Measurements from ENCODE around the gene MCF2L. TPM values are rescaled to one million over a fixed set of nuclear protein-coding genes. Genes with fewer than 3 reads are reported as not detected.

Gene MCF2L
- total and polyA plus RNA-seq, 9 of the 15 experiments (the other 6 are each of a cell fraction or from before 2014, with no cell fraction given): 0.05 to 0.25 (median 0.18) TPM; not detected in 5

GRCh38 chr13:113045251-113046127 lies 76.5 kb downstream of the MCF2L start:
- POLR2A ChIA-PET: interaction anchor here (0.6 to 1.7 kb wide), 2 partner anchors 9 to 133 kb away, joined by 3 read pairs; no protein-coding TSS in a partner anchor
- no peaks in the 10 kb centered on the region for H3K79me2 ChIP-seq (ENCODE audit: control insufficient read depth, insufficient read depth, low read length)
- H3K4me2 ChIP-seq (ENCODE audit: insufficient read depth, low read length): no peak overlapping the region
- no TSS peak for BruUV-seq (replicated peaks)
- H3K9me1 ChIP-seq (ENCODE audit: control insufficient read depth, insufficient read depth, low read length): no peaks in the 10 kb centered on the region
- no peak overlapping the region for H3K9ac ChIP-seq (ENCODE audit: insufficient read depth in 1 of 2, low read depth in 2 of 2, low read length in 2 of 2)
- no peak overlapping the region for H2AFZ ChIP-seq (ENCODE audit: low read depth, low read length)
- peaks cover 3% of the 10 kb centered on the region; the same call in 1 of the 2 replicates for H4K20me1 ChIP-seq (replicated peaks; ENCODE audit: control insufficient read depth, insufficient read depth, low read length)
- in situ Hi-C loops (cut with MboI): no loop called here
- intact Hi-C loops (cut with micrococcal nuclease): no loop called here
- H3K36me3 ChIP-seq (ENCODE audit: control insufficient read depth, insufficient read depth, low read length): no peaks in the 10 kb centered on the region
- no peak for FAIRE-seq
- no peak for TF ChIP-seq ZNF77 (CRISPR knock-in tag; IDR thresholded peaks at IDR 0.05)
- TF ChIP-seq SPI1 (IDR thresholded peaks at IDR 0.05; ENCODE audit: borderline replicate concordance, low read depth, low read length): peak; percentile 54; the same call in 1 of the 2 replicates
- 0% methylated on average over 18 of the region's 32 CpGs for WGBS (ENCODE audit: insufficient coverage, low coverage, missing lambda C conversion rate)
- peaks cover 0 to 5% of the 10 kb centered on the region in 2 experiments; a peak in 2 of 5 replicates for H3K4me1 ChIP-seq (replicated peaks in 1 of 2; ENCODE audit: control insufficient read depth in 2 of 2, insufficient read depth in 2 of 2, low read length in 2 of 2)
- CTCF ChIA-PET (ENCODE audit: low intra/inter-chr PET ratio): no interaction called here
- no peak for ATAC-seq
- no peak for DNase-seq (ENCODE audit: extremely low read depth in 1 of 4, low spot score in 3 of 4)
- H3K27ac ChIP-seq (ENCODE audit: extremely low read depth, low read depth, low read length): no peak overlapping the region
- no peak overlapping the region for H3K4me3 ChIP-seq
- no peaks in the 10 kb centered on the region for H3K9me3 ChIP-seq (replicated peaks; ENCODE audit: control insufficient read depth, insufficient read depth, low read depth, low read length)
- H3K27me3 ChIP-seq (ENCODE audit: control insufficient read depth in 2 of 2, insufficient read depth in 2 of 2, low read length in 2 of 2): peaks cover 42 to 84% of the 10 kb centered on the region in 2 experiments

- no TSS peak for BruUV-seq (replicated peaks)
- intact Hi-C loops (cut with micrococcal nuclease) (no loop called here), in situ Hi-C loops (cut with MboI) (no loop called here)
- ATAC-seq (no peak), FAIRE-seq (no peak), DNase-seq (ENCODE audit: extremely low read depth in 1 of 4, low spot score in 3 of 4) (no peak)
- Histone ChIP-seq H3K79me2 (ENCODE audit: control insufficient read depth, insufficient read depth, low read length) (no peaks in the 10 kb centered on the region), H3K36me3 (ENCODE audit: control insufficient read depth, insufficient read depth, low read length) (no peaks in the 10 kb centered on the region), H3K27me3 (ENCODE audit: control insufficient read depth in 2 of 2, insufficient read depth in 2 of 2, low read length in 2 of 2) (peaks cover 42 to 89% of the 10 kb centered on the region in 2 experiments), H3K9me1 (ENCODE audit: control insufficient read depth, insufficient read depth, low read length) (no peaks in the 10 kb centered on the region), H3K4me1 (replicated peaks in 1 of 2; ENCODE audit: control insufficient read depth in 2 of 2, insufficient read depth in 2 of 2, low read length in 2 of 2) (peaks cover 0 to 9% of the 10 kb centered on the region in 2 experiments; a peak in 2 of 5 replicates), H2AFZ (ENCODE audit: low read depth, low read length) (no peak overlapping the region), H4K20me1 (replicated peaks; ENCODE audit: control insufficient read depth, insufficient read depth, low read length) (peaks cover 3% of the 10 kb centered on the region; the same call in 1 of the 2 replicates), H3K9ac (ENCODE audit: insufficient read depth in 1 of 2, low read depth in 2 of 2, low read length in 2 of 2) (no peak overlapping the region), H3K4me2 (ENCODE audit: insufficient read depth, low read length) (no peak overlapping the region), H3K27ac (ENCODE audit: extremely low read depth, low read depth, low read length) (no peak overlapping the region), H3K9me3 (replicated peaks; ENCODE audit: control insufficient read depth, insufficient read depth, low read depth, low read length) (no peaks in the 10 kb centered on the region), H3K4me3 (no peak overlapping the region)
- CTCF ChIA-PET (ENCODE audit: low intra/inter-chr PET ratio): no interaction called here
- 0% methylated on average over 25 of the region's 30 CpGs for WGBS (ENCODE audit: insufficient coverage, low coverage, missing lambda C conversion rate)
- POLR2A ChIA-PET: interaction anchor here (0.6 to 1.7 kb wide), 2 partner anchors 8 to 133 kb away, joined by 3 read pairs; no protein-coding TSS in a partner anchor
- no peak for TF ChIP-seq BCL6 (CRISPR knock-in tag; IDR thresholded peaks at IDR 0.05)
- TF ChIP-seq ID3 (CRISPR knock-in tag; IDR thresholded peaks at IDR 0.05): no peak
- TF ChIP-seq ID3 (tag; IDR thresholded peaks at IDR 0.05): no peak
- TF ChIP-seq GTF3C2 (IDR thresholded peaks at IDR 0.05; ENCODE audit: borderline replicate concordance, extremely low read depth, insufficient read length): no peak
- TF ChIP-seq USF1 (CRISPR knock-in tag; IDR thresholded peaks at IDR 0.05): no peak
- no peak for TF ChIP-seq GABPB2 (CRISPR knock-in tag; conservative IDR thresholded peaks at IDR 0.05)
These were observed 77.3 kb downstream of the MCF2L start for GRCh38 chr13:113046128-113046882.

Measured in K562 (cell line).